T47D (cell line): Measurements from ENCODE around the gene TMEM269.
"Not testable (repeated sequence)": the region's sequence is repeated elsewhere in the genome, so short reads cannot be mapped to it uniquely, and the experiment has no call there.

ENCODE experiments used
- DNase-seq, 2 experiments: peaks; one replicate each; pipeline versions ENCODE4 v3.0.0 to v3.0.0-alpha.2; 2011 to 2012; ENCODE audit warnings: low read depth in 1 of 2, low spot score in 1 of 2
- JUND ChIP-seq: IDR thresholded peaks from 2 replicates; pipeline ENCODE4 v1.6.1; 2012; ENCODE audit warnings: low read depth
- in situ Hi-C: cut with HindIII; loops from 2 replicates; pipeline ENCODE4 v1.10.0; 2016; ENCODE audit warnings: low sequenced_read_pairs, low pct_unique_long_range_greater_than_20kb

The TMEM269 gene

DNA sequence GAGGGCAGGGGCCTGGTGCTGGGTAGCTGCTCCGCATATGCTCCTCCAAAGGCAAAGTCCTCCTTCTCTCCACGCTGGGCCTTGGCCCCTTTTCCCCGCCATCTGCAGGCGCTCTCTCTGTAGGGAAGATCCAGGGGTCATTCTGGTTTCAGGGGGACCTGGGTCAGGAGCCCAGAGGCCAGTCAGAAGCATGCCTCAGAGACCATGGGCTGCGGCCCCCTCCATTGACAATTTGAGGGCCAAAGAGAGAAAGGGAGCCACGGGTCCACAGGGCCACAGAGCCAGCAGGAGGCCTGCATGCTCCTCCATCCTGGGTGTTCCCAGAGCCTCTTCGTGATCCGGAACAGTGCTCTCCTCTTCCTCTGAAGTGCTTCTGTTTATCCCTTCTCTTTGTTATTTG is 42.6 kb upstream of the TMEM269 start:
- DNase-seq: no peak
- TF ChIP-seq JUND: no peak
- in situ Hi-C loops: no loop called here

DNA sequence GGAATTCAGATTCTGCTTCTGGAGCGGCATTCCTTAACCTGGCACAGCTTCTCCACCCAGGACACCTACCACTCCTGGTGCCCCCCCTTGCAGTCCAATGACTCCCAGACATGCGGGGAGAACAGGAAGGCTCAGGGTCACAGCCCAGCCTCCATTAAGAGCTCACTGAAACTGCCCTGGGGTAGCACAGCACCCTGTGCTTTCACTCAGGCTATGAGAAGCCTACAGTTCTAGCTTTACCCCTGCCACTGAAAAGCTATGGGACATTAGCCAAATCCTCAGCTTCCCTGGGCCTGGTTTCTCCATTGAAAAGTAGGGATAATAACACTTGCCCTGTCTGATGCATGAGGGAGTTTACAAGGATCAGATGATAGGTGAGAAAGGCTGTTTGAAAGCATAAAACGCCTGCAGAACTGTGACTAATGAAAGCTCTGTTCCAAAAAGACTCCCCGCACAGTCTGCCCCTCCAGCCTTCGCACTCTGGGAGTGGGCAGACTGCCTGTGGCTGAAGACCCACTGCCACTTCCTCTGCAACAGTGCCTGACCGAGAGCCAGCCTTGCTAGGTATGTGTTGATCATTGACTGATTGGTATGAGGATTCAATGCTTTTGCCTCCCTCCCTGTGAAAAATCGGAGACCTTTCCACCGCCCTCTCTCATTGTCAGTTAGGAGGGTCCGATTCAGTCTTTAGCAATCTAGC is 42.0 kb upstream of the TMEM269 start:
- in situ Hi-C loops: no loop called here
- no peak for TF ChIP-seq JUND
- no peak for DNase-seq

DNA sequence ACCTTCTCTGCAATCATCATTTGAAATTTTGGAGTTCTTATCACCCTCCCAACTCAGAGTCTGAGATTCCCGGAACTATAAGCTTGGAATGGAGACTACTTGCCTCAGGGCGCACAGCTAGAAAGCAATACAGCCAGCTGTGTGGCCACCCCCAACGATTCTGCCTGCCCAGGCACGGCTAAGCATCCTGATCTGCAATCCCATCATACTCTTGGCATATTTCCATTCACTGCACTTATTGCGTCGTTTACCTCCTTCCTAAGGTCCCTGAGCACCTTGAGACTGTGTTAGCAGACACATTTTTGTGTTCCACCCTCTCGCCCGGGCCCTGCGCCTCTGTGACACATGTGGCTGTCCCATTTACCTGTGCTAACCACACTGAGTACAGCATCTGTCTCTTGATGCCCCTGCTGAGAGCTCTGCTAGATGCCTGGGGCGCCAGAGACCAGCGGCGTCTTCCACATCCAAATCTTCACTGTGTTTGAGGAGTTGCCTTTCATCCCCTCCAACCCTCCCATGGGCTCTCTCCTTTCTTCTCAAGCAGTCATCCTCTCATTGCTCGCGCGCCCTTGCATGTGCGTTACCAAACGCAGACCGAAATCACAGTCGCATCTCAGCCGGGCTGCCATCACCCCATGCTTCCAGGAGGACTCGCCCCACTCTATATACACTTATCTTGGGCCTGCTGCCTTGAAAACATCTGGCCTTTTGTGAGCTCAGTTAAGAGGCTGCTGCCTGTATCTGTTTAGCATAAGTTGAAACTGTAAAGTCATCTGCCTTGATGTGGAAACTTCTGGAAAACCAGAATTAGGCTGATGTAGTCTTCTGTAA is 41.3 kb upstream of the TMEM269 start:
- no peak for TF ChIP-seq JUND
- peak in 1 of 2 experiments; percentile 40 for DNase-seq
- in situ Hi-C loops: no loop called here

DNA sequence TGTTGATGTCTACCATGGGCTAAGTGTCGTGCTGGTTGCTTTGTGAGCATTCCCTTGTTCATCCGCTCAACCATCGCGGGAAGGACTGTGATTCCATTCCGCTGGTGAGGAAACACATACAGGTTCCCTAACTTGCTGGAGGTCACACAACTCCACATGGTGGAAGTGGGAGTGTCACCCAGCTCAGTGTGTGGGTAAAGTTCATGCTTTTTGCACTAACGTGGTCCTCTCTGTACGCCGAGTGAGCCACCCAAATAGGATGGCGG is 40.7 kb upstream of the TMEM269 start:
- in situ Hi-C loops: no loop called here
- no peak for TF ChIP-seq JUND
- no peak for DNase-seq

DNA sequence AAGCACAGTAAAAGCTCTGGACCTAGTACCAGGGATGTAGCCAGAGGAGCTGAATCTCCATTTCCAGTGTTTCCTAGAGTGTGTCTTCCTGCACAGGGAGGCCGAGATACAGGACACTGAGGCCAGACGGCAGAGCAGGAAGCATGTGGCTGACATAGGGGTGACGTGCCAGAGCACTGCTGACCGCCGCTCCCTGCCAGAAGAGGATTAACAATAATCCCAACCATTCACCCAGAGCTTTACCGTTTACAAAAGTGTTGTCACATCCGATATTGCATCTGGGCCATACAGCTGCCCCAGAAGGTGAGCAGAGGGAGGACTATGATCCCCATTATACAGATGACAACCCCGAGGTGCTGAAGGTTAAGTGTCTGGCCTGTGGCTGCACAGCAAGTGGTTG is 38.9 kb upstream of the TMEM269 start:
- in situ Hi-C loops: no loop called here
- no peak for TF ChIP-seq JUND
- no peak for DNase-seq

DNA sequence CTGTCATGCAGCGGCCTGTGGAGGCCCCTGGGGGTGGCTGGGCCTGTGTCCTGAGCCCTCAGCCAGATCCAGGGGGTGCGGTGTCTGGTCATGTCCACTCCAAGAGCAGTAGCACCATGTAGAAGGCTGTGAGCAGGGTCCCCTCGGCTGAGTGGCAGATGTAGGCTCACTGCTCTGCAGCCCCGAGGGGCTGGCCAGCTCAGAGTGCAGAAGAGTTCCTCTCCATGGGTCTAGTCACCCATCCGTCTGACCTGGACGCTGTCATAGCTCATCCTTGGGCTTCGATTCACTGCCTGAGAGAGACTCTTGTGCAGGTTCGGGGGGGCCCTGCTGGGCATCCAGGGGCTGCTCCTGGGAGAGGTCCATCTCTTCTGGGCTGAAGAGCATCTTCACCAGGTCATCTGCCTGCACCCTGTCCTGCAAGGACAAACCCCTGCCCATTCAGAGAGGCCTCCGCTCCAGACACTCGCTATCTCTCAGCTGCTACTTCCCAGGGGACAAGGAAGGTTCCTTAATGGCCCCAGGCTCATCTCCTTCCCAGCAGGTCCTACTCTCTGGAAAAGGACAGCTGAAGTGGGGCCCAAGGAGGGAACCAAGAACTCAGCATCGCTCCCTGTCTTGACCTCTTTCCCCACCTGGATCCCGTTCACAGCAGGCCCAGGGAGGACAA is 38.2 kb upstream of the TMEM269 start:
- no peak for DNase-seq
- in situ Hi-C loops: no loop called here
- no peak for TF ChIP-seq JUND

DNA sequence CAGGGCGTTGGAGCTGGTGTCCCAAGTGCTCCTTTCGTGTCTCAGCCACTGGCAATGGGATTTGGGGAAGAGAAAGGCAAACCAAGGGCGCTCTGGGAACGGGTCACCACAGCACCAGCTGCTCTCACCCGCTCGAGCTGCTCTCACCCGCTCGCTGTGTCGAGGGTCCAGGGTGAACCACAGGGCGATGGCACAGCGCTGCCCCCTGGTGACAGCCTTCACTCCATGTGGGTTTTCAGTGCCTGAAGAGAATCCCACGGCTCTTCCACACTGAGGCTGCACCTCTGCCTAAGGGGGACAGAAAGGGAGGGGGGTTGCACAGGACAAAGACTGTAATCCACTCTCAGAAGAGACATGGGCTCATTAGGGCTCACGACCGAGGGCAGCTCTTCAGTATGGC is 37.7 kb upstream of the TMEM269 start:
- in situ Hi-C loops: no loop called here
- no peak for TF ChIP-seq JUND
- no peak for DNase-seq

DNA sequence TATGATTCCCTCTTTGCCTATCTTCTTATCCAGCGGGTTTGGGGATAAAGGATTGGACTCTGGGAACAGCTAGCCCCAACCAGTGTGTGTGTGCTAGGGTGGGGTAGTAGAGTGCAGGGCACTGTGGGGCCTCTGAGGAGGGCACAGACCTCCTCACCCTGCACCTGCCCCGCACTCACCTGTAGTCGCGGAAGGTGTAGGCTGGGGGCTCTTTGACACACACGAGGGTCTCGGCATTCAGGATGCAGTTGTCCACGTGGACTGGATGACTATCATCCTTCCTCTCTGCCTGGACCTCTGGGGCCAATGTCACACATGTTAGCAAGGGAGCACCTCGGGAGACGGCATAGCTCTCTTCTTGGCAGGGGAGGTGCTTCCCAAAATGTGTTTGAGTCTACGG is 36.8 kb upstream of the TMEM269 start:
- in situ Hi-C loops: no loop called here
- no peak for TF ChIP-seq JUND
- no peak for DNase-seq

DNA sequence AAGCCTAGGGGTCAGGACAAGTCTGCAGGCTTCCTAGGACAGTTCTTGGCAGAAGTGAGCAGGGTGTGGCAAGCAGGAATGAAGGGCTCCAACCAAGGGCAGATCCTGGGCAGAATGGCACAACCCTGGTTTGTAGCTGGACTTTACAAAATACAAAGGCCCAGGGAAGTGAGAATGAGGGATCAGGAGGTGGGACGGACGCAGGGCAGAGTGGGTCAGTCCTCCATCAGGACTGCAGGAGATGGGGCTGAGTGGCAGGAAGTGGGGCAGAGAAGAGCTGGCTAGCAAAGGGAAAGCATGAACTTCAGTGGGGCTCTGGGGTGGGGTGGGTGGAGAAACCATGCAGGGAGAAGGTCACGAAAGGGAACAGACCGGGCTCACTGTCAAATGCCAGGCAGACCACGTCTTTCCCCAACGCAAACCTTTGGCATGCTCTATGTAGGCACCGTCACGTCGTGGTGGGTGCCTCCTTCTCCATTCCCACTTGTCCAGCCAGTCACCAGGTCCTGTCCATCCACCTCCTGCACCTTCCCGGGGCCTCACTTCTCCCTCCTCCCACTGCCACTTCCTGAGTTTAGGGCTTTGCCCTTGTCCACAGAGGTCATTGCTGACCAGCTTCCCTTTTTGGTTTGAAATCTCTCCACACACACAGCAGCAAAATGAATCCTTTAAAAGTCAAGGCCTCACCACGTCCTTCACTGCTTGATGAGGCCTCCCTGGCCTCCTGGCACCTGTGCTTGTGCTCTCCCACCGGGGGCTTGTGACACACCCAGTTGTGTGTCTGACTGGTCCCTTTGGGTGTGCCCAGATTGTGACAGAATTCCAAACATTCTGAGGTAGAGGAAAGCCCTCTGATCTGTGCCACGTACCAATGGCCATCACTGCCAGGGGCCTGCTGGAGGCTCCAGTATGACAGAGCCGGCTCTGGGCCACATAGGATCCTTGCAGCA is 36.1 kb upstream of the TMEM269 start:
- TF ChIP-seq JUND: no peak
- in situ Hi-C loops: no loop called here
- DNase-seq: no peak

DNA sequence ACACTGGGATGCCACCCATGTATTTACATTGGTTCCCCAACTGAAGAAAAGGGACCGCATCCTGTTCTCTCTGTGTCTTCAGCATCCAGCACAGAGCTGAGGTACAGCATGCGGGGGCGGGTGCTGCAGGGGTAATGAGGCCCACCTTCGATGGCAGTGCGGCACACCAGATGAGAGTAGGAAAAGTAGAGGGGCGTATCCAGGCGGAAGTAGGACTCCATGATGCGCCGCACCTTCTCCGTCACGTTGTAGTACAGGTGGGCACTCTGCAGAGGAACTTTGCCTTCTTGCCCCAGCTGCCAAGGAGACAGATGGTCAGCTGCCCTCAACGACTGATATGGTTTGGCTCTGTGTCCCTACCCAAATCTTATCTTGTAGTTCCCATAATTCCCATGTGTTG is 34.8 kb upstream of the TMEM269 start:
- TF ChIP-seq JUND: no peak
- in situ Hi-C loops: no loop called here
- DNase-seq: no peak

DNA sequence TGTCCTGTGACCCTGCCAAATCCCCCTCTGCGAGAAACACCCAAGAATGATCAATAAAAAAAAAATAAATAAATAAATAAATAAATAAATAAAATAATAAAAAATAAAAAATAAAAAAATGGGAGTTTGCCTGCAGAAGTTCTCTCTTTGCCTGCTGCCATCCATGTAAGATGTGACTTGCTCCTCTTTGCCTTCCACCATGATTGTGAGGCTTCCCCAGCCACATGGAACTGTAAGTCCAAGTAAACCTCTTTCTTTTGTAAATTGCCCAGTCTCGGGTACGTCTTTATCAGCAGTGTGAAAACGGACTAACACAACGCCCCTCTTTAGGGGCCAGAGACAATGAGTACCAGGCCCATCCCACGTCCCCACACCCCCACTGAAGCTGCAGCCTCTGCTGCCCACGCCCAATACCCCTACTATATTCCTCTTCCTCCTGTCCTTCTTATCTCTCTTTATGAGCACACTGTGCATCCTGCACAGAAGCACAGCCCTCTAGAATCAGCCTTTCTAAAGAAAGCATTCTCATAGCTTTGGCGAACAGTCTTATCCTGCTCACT is 33.2 kb upstream of the TMEM269 start:
- in situ Hi-C loops: not testable (repeated sequence)

DNA sequence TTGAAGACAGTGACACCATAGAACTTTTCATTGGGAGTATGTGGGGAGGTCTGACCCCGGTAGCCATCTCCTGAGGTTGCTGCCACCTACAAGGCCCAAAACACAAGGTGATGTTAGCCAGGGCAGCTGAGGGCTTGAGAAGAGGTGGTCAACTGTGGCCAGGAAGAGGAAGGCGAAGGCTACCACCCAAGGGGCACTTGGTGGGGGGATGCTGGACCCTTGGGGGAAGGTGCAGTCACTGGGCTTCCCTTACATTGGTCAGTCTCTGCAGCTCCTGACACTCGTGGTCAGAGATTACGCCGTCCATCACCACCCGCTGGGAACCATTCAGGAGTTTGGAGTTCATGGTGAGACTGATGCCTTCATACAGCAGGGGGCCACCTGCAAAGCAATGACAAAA is 32.5 kb upstream of the TMEM269 start:
- no peak for DNase-seq
- in situ Hi-C loops: no loop called here
- no peak for TF ChIP-seq JUND

More for the DNA sequence above, 33.2 kb upstream of the TMEM269 start:
- DNase-seq: not testable (repeated sequence)

DNA sequence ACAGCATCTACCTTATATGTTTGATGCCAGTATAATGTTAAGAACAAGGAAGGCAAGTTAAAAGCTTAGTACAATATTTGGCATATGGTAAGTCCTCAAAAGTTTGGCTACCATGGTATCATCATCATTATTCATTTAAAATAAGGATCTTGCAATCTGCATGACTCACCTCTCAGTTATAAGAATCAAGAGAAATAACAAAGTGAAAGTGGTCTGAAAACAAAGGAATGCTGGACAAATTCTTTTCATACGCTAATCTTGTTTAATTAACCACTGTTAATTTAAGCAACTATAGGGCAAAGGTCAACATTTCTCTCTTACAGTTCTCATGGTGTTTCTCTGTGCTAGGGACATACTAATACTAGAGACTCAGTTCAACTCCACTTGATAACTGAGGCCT is 31.7 kb upstream of the TMEM269 start:
- no peak for DNase-seq
- in situ Hi-C loops: no loop called here
- no peak for TF ChIP-seq JUND
